ENCODE data around the gene BMAL1.

BMAL1 gene

GRCh38 chr11:13277768-13278608, at the start of gene BMAL1:
BMAL1 (plus strand) TSS chr11:13277790; CDS start chr11:13354309, 76,519 bp downstream.
- no peaks in the 10 kb centered on the region for H3K36me3 ChIP-seq (ENCODE audit: control insufficient read depth, insufficient read depth, low read length)

GRCh38 chr11:13228572-13228971, 49.0 kb upstream of the BMAL1 start:
- Histone ChIP-seq H2AFZ (peak overlapping the region; percentile 54), H3K79me2 (no peaks in the 10 kb centered on the region), H3K27me3 (ENCODE audit: control insufficient read depth, insufficient read depth, low read length) (no peaks in the 10 kb centered on the region), H3K9ac (no peak overlapping the region), H3K36me3 (ENCODE audit: control insufficient read depth, insufficient read depth, low read length) (no peaks in the 10 kb centered on the region), H3K27ac (peak overlapping the region; percentile 69), H3K9me3 (ENCODE audit: control insufficient read depth, low read length) (no peaks in the 10 kb centered on the region), H3K4me2 (ENCODE audit: low read length) (no peak overlapping the region), H3K4me3 (ENCODE audit: low read depth, low read length) (no peak overlapping the region), H3K4me1 (peaks cover 19% of the 10 kb centered on the region)
- TF ChIP-seq, protein P1, sequence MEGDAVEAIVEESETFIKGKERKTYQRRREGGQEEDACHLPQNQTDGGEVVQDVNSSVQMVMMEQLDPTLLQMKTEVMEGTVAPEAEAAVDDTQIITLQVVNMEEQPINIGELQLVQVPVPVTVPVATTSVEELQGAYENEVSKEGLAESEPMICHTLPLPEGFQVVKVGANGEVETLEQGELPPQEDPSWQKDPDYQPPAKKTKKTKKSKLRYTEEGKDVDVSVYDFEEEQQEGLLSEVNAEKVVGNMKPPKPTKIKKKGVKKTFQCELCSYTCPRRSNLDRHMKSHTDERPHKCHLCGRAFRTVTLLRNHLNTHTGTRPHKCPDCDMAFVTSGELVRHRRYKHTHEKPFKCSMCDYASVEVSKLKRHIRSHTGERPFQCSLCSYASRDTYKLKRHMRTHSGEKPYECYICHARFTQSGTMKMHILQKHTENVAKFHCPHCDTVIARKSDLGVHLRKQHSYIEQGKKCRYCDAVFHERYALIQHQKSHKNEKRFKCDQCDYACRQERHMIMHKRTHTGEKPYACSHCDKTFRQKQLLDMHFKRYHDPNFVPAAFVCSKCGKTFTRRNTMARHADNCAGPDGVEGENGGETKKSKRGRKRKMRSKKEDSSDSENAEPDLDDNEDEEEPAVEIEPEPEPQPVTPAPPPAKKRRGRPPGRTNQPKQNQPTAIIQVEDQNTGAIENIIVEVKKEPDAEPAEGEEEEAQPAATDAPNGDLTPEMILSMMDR (IDR thresholded peaks at IDR 0.05): no peak

More at GRCh38 chr11:13277768-13278608, at the start of gene BMAL1:
- H3K4me2 ChIP-seq (ENCODE audit: low read length): peak within 1 kb of the TSS; percentile 92
- peak within 1 kb of the TSS; percentile 93 for H2AFZ ChIP-seq
- no peak within 1 kb of the TSS for H3K9ac ChIP-seq
- H3K27ac ChIP-seq: peak within 1 kb of the TSS; percentile 88
- no peaks in the 10 kb centered on the region for H3K9me3 ChIP-seq (ENCODE audit: control insufficient read depth, low read length)
- H3K79me2 ChIP-seq: peaks cover 8% of the 10 kb centered on the region
- no peaks in the 10 kb centered on the region for H3K27me3 ChIP-seq (ENCODE audit: control insufficient read depth, insufficient read depth, low read length)
- TF ChIP-seq, protein P1 (IDR thresholded peaks at IDR 0.05): no peak
- H3K4me3 ChIP-seq (ENCODE audit: low read depth, low read length): peak within 1 kb of the TSS; percentile 81
- peaks cover 5% of the 10 kb centered on the region for H3K4me1 ChIP-seq

DNA sequence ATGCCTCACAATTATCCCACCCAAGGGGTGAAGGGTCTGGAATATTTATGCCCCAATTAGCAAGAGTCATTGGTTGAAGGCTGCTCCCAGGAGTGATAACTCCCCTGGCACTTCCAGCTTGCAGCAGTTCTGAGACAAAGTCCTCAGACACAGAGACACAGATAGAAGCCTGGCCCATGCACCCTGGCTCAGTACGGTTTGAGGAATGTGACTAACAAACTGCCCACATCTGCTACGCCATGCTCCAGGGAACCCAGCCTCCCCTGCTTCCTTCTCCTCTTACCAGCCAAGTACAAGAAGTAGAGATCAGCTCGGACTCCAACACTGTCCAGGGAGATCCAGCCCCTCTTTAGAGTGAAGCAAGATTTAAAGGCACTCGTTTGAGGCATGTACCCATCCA, 48.5 kb upstream of the BMAL1 start:
- Histone ChIP-seq H3K4me2 (ENCODE audit: low read length) (no peak overlapping the region), H3K9ac (no peak overlapping the region), H3K79me2 (no peaks in the 10 kb centered on the region), H3K4me1 (peaks cover 19% of the 10 kb centered on the region), H3K9me3 (ENCODE audit: control insufficient read depth, low read length) (no peaks in the 10 kb centered on the region), H3K27me3 (ENCODE audit: control insufficient read depth, insufficient read depth, low read length) (no peaks in the 10 kb centered on the region), H3K27ac (peak overlapping the region; percentile 69), H2AFZ (peak overlapping the region; percentile 54), H3K36me3 (ENCODE audit: control insufficient read depth, insufficient read depth, low read length) (no peaks in the 10 kb centered on the region), H3K4me3 (ENCODE audit: low read depth, low read length) (no peak overlapping the region)
- TF ChIP-seq, protein P1 (IDR thresholded peaks at IDR 0.05): no peak

- H3K9me3 ChIP-seq (ENCODE audit: control insufficient read depth, low read length): no peaks in the 10 kb centered on the region
- TF ChIP-seq, protein P1 (IDR thresholded peaks at IDR 0.05): no peak
- peak overlapping the region; percentile 69 for H3K27ac ChIP-seq
- H3K4me2 ChIP-seq (ENCODE audit: low read length): no peak overlapping the region
- no peaks in the 10 kb centered on the region for H3K79me2 ChIP-seq
- H3K9ac ChIP-seq: no peak overlapping the region
- no peak overlapping the region for H3K4me3 ChIP-seq (ENCODE audit: low read depth, low read length)
- peaks cover 19% of the 10 kb centered on the region for H3K4me1 ChIP-seq
- H3K36me3 ChIP-seq (ENCODE audit: control insufficient read depth, insufficient read depth, low read length): no peaks in the 10 kb centered on the region
- H3K27me3 ChIP-seq (ENCODE audit: control insufficient read depth, insufficient read depth, low read length): no peaks in the 10 kb centered on the region
- peak overlapping the region; percentile 54 for H2AFZ ChIP-seq
These were observed 47.8 kb upstream of the BMAL1 start for GRCh38 chr11:13229711-13230318.
